ENCODE results near the gene ANKRD44.
A peak's percentile ranks its signal among the peaks of the same experiment; 100 is the strongest.
"Not testable (repeated sequence)": the region's sequence is repeated elsewhere in the genome, so short reads cannot be mapped to it uniquely, and the experiment has no call there.

ANKRD44 gene

GRCh38 chr2:197310271-197310985 lies at the start of gene ANKRD44:
Gene ANKRD44, minus strand, starts transcription at chr2:197310780. Its CDS starts 176 bp downstream, at chr2:197310604.
- peak; percentile 66 to 81 (median 75) for DNase-seq

GRCh38 chr2:197359859-197360258 lies 49.3 kb upstream of the ANKRD44 start:
- DNase-seq, result no peak

DNA sequence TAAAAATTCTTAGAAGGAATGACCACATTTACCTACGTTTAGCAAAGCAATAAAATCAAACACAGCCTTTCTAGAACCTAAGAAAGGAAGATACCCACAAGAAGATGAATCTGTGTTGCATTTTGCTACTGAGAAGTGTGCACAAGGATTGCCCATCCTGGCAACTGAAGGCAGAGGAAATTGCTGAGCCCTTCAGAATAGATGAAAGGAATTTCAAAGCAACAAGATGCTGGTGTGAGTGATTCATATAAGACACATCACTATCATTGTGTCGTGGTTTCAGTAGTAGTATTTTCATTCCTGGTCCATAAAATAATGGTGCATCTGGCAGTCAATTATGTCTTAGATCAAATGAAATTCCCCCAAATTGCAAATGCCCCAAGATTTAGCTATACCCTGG lies 48.4 kb upstream of the ANKRD44 start:
- no peak for DNase-seq

DNA sequence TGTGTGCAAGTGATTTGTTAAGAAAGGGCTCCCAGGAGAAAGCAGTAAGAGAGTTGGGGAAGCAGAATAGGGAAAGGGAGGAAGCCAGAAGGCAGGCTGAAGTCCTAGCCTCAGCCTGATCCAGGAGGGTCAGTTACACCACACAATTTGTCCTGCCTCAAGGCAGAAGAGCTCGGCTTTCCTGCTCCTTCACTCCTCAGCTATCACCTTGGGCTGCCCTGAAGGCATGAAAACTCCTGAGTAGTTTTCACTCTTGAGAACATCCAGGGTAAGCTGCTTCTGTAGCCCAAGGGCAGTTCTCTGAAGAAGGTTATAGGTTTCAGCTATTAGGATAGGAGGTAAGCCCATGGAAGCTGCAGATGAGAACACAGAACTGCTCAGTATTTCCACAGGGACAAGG lies 47.4 kb upstream of the ANKRD44 start:
- DNase-seq, result no peak

DNA sequence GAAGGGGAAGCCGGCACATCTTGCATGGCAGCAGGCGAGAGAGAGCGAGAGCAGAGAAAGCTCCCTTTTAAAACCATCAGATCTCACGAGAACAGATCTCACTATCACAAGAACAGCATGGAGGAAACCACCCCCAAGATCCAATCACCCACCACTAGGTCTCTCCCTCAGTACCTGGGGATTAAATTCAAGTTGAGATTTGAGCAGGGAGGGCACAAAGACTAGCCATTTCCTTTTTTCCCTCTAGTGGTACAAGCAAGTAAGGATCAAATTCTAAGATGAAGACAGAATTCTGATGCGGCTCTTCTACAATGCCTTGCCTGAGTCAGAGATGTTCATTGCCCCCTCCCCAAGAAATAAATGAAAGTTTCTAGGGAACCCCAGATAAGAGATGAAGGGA lies 45.6 kb upstream of the ANKRD44 start:
- no peak for DNase-seq

- no peak for DNase-seq
Measured at GRCh38 chr2:197354169-197354558, 43.6 kb upstream of the ANKRD44 start.

DNA sequence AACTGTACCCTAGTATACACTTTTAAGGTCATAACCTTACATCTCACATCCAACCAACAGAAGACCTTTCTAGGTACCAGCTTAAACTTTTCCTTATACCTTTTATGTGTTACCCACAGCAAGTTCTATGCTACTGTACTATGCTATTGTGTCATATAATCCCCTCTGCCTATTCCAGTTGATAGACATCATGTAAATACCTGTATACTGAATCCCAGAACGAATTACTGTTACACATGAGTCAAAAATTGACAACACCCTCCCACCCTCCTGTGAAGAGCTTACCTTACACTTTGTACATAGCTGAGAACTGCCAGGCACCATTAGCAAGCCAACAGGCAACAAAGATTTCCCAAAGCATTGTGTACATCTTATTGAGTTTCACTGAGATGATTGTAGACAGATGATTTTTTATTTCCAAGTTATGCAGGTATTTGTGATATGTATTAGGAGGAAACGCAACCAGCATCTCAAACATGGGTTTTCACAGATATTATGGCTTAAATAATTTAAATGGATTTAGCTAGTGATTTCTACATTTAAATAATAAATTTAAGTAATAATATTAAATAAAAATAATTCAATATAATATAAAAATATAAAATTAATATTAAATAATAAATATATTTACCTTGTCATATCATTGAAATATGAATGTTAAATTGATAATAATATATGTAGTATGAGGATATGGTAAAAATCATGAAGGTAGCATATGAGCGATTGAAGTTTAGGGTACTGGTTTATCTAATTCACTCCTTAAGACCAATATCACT lies 43.0 kb upstream of the ANKRD44 start:
- no peak for DNase-seq

DNA sequence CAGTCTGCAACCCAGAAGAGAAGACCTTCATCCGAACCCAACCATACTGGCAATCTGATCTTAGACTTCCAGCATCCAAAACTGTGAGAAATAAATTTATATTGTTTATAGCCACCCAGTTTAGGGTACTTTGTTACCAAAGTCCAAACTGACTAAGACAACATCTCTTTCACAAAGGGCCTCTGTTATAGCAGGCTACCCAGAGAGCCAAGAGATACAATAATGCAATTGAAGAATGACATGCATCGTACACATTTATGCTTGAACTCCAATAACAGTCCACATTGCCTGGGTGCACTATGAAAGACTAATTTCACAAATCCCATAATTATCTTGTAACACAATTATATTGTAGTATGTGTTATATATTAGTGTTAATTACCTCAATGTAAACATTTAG lies 39.1 kb upstream of the ANKRD44 start:
- no peak for DNase-seq

GRCh38 chr2:197348721-197349360 lies 38.3 kb upstream of the ANKRD44 start:
- DNase-seq, result no peak

GRCh38 chr2:197345846-197346370 lies 35.3 kb upstream of the ANKRD44 start:
- DNase-seq, result no peak

DNA sequence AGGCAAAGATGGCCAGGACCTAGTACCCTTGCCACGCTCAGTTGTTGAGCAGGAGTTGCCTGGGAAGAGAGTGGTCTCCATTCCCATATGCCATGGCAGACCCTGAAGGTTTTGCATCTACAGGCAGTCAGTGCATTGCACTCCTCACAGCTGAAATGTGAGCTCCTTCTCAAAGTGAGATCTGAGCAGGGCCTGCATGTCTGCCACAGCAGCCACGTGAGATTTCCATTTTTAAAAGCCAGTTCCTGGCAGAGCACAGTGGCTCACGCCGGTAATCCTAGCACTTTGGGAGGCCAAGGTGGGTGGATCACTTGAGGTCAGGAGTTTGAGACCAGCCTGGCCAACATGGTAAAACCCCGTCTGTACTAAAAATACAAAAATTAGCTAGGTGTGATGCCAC lies 33.4 kb upstream of the ANKRD44 start:
- not testable (repeated sequence) for DNase-seq

- DNase-seq, result no peak
Measured at GRCh38 chr2:197340591-197340990, 30.0 kb upstream of the ANKRD44 start.

DNA sequence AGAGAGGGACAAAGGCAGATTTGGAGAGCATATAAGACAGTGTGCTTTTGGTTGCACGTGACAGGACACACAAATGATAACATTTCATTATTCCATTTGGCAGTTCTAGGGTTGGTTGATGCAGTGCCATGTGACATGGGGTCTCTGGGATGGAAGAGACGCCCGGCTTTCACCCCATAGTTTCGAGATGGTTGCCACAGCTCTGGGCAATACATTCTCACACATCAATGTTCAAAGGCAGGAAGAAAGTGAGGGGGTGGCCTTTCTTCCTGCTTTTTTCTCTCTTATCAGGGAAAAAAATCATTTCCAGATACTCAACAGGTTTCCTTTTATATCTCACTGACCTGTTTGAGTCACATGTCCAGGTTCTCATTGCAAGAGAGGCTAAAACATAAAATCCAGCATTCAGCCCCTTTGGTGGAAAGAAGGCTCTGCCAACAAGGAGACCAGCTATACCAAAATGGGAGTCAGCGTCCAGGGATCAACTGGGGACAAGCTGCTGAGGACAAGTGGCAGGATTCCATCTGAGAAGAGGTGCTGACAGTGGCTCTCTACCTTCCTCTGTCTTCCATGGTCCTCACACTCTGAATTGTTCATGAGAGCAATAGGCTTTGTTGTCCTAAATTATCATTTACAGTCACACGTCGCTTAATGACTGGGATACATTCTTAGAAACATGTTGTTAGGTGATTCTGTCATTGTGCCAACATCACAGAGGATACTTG lies 29.1 kb upstream of the ANKRD44 start:
- no peak for DNase-seq

- DNase-seq, result no peak
Measured at GRCh38 chr2:197339016-197339415, 28.4 kb upstream of the ANKRD44 start.

DNA sequence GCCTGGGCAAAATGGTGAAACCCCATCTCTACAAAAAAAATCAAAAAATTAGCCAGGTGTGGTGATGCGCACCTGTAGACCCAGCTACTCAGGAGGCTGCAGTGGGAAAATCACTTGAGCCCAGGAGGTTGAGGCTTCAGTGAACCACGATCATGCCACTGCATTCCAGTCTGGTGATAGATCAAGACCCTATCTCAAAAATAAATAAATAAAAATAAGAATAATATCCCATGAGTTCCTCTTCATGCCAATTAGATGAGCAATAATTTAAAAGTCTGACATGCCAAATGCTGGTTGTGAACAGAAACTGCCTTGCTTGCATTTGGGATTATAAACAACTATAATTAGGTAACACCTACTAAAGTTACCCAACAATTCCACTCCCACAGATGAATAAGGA lies 22.1 kb upstream of the ANKRD44 start:
- DNase-seq, result no peak

DNA sequence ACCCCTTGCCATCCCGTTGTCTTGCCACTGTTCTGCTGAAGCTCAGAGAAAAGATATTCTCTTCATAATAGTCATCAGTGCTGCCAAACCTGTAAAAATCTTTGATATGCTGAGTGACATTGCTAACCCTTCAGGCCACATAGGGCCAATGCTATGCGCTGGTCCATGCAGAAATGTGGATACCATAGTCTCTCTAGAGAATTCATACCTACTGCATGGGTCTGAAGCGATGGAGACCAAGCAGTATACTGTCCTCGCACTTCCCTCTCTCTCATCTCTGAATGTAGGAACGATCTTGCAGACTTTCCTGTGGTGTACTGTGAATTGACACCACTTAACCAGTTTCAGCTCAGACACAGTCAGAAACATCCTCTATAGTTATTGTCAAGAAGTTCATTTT lies 17.9 kb upstream of the ANKRD44 start:
- DNase-seq, result no peak

DNA sequence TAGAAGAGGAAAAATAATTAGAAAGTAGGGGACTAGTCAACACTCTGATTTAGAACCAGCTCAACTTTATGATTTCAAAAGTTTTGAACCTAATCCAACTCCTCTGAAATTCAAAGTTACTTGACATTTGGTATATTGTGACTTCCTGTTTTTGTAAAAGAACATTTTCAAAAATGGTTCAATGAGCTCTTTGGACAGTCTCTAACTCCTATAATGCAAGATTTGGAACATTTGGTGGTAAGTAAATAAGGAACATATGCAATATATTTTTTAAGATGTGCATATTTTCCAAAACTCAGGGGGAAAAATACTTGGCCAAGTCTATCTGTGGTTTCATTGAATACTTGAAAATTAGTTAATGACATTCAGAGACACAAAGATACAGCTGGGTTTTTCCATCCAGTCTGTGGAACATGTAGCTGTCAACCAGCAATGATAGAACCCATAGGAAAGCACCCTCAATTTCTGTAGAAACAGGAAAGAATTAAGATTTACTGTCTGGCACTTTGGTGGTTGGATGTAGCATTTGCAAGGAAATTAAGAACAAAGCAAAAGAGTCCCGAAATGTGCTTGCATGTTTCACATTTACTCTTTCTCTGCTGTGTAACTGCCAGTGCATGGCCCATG lies 17.0 kb upstream of the ANKRD44 start:
- no peak for DNase-seq

DNA sequence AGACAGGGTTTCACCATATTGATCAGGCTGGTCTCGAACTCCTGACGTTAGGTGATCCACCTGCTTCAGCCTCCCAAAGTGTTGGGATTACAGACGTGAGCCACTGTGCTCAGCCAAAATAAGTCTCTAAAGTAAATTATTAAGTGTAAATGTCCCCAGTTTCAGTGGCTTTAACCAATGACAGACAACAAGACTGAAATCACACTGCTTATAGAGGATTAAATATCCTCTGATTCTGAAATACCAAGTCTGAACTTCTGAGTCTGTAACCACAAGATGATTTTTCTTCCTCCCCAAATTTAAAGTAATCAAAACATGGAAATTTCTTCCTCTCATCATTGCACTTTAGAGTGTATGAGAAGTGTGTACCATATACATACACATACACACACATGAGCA lies 16.5 kb upstream of the ANKRD44 start:
- DNase-seq, result no peak

- no peak for DNase-seq
Measured at GRCh38 chr2:197324801-197325200, 14.2 kb upstream of the ANKRD44 start.

DNA sequence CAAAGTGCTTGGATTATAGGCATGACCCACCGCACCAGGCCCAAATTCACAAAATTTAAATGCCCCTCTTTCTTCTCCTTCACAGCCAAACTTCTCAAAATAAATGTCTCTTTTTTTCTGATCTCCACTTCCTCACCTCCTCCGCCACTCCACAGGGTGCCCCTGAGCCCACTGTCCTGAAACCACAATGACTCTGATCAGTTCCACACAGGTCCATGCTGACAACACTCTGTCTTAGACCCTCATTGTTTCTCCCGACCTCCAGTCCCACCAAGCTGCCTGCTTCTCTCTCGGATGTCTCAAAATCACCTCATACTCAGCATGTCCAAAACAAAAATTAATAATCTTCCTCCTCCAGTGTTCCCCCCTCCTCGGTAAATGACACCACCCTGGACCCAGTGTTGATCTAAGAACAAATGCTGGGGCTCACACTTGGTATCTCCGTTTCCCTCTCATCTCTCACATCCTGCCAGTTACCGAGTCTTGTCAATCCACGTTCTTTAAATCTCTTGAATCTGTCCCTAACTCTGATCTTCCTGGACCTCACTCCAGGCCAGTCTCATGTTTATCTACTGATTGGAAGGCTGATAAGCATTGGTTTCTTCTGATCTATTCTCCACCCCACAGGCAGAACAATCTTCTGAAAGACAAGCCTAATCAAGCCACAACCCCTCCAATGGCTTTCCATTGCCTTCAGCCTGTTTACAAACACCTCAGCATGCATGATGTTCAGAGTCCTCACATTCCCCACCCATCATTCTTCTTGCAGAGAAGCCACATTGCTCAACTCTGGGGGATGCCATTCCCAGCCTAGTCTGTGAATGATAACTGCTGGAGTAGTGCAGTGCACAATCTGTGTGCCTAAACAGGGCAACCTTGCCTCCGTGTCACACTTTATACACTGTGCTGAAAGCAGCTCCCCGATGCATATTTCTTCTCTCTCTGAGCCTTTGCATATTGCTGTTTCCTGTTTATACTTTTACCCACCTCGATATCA lies 12.4 kb upstream of the ANKRD44 start:
- no peak for DNase-seq

GRCh38 chr2:197322143-197322542 lies 11.6 kb upstream of the ANKRD44 start:
- no peak for DNase-seq
